Measurements from ENCODE around the gene GRAP.
"Not testable (repeated sequence)": the region's sequence is repeated elsewhere in the genome, so short reads cannot be mapped to it uniquely, and the experiment has no call there.

The GRAP gene

GRCh38 chr17:19046782-19047375, at the start of gene GRAP:
Gene GRAP, minus strand, starts transcription at chr17:19046957. Its CDS starts 31 bp downstream, at chr17:19046926.
- not testable (repeated sequence) for DNase-seq

- not testable (repeated sequence) for DNase-seq
Observed at GRCh38 chr17:19093684-19094438, 47.1 kb upstream of the GRAP start.

- not testable (repeated sequence) for DNase-seq
Observed at GRCh38 chr17:19092737-19093683, 46.3 kb upstream of the GRAP start.

GRCh38 chr17:19090058-19090772, 43.5 kb upstream of the GRAP start:
- not testable (repeated sequence) for DNase-seq

- DNase-seq: not testable (repeated sequence)
Observed at GRCh38 chr17:19088804-19089685, 42.3 kb upstream of the GRAP start.

GRCh38 chr17:19077386-19077785, 30.6 kb upstream of the GRAP start:
- DNase-seq: not testable (repeated sequence)

GRCh38 chr17:19076398-19077192, 29.8 kb upstream of the GRAP start:
- not testable (repeated sequence) for DNase-seq

GRCh38 chr17:19070318-19071168, 23.8 kb upstream of the GRAP start:
- not testable (repeated sequence) for DNase-seq

GRCh38 chr17:19064378-19064777, 17.6 kb upstream of the GRAP start:
- not testable (repeated sequence) for DNase-seq

GRCh38 chr17:19063326-19063956, 16.7 kb upstream of the GRAP start:
- not testable (repeated sequence) for DNase-seq

GRCh38 chr17:19062718-19063325, 16.1 kb upstream of the GRAP start:
- DNase-seq: not testable (repeated sequence)

GRCh38 chr17:19062009-19062717, 15.4 kb upstream of the GRAP start:
- not testable (repeated sequence) for DNase-seq

- DNase-seq: not testable (repeated sequence)
Observed at GRCh38 chr17:19055447-19055846, 8.7 kb upstream of the GRAP start.

GRCh38 chr17:19048826-19049225, 2.1 kb upstream of the GRAP start:
- not testable (repeated sequence) for DNase-seq

- DNase-seq: not testable (repeated sequence)
Observed at GRCh38 chr17:19047510-19047909, 753 bp upstream of the GRAP start.

GRCh38 chr17:19044643-19045042, 2.1 kb downstream of the GRAP start:
- not testable (repeated sequence) for DNase-seq

GRCh38 chr17:19043032-19043431, 3.7 kb downstream of the GRAP start:
- DNase-seq: not testable (repeated sequence)

GRCh38 chr17:19042369-19042768, 4.4 kb downstream of the GRAP start:
- DNase-seq: not testable (repeated sequence)

All from DMS 273 treated with DMSO at 0.1 percent for 48 hours (cell line).